ENCODE results near the gene STYXL2.

The STYXL2 gene

DNA sequence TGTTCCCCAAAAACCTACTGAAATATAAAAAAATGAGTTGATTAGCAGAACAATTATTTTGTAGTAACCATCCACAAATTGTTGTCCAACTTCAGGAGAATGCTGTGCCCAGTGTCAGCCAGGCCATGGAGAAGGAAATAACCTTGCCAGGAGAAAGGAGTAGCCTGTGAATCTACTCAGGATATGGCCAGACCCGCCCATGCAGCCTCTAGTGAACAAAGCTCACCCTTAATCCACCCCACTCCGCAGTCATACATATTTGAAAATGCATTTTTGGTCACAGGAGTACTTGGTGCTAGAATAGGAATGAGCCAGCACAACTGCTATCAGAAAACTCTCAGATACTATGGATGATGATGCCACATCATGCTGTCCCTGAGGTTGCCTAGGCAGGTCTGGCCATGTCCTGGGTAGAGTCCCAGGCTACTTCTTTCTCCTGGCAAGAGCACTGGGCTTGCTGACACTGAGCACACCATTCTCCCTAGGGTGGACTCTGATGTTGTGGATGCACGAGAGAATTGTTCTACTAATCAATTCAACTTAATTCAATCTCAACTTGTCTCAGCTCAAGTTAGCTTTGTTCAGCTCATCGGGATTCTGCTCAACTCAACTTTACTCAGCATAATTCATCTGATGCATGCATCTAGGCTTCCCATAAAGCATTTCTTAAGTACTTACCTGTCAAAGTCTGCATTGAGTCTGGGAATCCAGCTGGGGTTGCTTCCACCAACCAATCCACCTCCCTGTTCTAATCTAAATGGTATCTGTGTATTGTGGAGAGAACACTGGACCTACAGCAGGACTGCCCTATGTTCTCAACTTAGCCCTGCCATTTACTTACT, 18.2 kb downstream of the STYXL2 start:
- no peak for DNase-seq

DNA sequence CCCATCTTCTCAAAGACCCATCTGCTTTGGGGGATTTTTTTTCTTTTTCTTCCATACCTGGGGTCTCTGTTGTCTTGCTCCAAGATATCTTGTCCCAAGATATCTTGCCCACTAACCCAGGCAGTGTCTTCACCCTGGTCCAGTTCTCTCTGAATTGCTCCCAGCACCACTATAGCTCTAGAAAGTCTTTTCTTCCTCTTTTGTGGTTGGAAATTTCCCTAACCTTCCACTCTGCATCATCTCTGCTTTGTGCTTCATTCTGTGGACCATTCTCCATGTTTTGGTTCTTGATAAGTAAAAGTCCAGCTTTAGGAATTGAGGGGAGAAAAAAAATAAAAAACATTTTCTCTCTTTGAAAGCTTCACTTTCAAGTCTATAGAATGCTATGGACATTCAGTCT, 20.9 kb downstream of the STYXL2 start:
- DNase-seq, result no peak

DNA sequence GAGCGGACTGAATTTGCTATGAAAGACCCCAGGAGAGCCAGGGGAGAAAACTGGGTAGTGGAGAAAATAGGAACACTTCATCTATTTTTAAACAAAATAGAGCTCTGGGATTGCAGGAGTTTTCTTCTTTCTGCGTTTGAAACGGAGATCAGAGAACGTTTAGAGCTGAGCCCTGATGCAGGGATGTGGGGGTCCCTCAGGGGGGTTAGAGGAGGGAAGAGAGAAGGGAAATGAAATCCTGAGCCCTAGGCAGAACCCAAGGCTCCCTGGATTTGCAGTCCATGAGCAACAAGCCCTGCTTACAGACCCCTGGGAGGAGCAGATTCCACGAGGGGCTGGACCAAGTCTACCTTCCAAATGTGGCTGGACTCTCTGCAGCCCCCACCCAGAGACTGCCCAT, 21.8 kb downstream of the STYXL2 start:
- DNase-seq, result no peak

DNA sequence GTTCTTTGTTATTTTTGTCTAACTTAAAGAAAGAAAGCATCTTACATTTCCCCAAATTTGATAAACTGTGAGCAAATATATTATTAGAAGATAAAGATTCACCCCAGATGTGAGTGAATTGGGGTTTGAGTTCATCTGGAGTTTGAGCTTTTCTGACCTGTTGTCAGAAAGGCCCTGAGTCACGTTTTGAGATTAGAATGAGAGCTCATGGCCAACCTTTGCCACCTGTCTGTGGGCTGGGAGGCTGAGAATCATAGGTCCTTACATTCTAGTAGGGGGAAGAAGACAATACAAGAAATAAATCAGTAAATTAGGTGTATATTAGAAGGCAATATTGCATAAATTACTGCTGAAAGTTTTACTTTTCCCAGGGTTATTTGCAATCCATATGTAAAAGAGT, 22.3 kb downstream of the STYXL2 start:
- DNase-seq, result no peak

DNA sequence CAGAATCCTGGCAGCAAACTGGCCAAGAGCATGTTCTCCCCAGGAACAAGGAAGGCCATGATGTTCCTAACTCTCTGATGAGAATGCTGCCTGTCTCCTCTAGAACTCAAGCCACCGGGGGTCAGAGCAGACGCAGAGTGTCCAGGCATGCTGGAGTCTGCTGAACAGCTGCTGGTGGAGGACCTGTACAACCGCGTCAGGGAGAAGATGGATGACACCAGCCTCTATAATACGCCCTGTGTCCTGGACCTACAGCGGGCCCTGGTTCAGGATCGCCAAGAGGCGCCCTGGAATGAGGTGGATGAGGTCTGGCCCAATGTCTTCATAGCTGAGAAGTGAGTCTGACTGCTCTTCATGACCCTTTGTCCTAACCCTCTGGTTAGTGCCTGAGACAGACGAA, 23.4 kb downstream of the STYXL2 start:
- DNase-seq, result no peak

DNA sequence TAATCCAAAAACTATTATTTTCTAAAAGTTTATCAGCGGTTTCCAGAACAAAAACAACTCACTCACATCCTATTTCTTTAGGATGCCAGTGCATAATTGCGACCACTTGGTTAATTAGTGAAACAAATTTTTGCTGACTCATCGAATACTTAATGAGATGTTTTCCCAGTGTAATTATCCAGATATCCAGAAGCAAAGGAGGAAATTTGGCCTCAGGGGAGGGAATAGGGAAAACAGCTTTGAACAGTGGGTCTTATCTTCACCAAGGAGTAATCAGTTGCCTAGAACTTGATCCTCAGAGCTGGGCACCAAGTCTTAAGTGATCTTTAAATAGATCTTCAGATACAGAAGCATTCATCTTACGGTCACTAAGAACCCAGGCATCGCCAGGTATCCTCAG, 24.3 kb downstream of the STYXL2 start:
- DNase-seq, result no peak

DNA sequence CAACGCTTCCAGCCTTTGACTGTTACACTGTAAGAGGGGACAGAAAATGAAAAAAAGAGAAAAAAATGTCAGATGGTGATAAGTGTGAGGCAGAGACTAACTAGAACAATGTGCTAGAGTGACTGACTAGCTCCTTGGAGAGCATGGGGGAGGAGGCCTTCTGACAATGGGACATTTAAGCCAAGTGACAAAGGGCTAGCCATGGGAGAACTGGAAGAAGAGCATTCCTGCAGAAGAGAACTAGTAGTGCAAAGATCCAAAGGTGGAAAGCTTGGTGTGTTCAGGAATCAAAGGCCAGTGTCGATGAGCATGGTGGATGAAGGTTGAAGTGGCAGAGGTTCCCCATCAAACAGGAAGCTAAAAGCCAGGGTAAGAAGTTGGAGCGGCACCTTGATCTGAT, 25.8 kb downstream of the STYXL2 start:
- DNase-seq, result no peak

DNA sequence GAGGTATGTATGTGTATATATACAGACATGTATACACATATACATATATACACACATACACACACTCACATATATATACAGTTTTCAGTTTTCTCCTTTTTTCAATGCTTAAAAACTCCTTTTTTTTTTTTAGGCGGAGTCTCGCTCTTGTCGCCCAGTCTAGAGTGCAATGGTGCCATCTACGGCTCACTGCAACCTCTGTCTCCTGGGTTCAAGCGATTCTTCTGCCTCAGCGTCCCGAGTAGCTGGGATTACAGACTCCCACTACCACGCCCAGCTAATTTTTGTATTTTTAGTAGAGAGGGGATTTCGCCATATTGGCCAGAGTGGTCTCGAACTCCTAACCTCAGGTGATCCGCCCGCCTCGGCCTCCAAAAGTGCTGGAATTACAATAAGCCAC, 27.0 kb downstream of the STYXL2 start:
- DNase-seq, result no peak

DNA sequence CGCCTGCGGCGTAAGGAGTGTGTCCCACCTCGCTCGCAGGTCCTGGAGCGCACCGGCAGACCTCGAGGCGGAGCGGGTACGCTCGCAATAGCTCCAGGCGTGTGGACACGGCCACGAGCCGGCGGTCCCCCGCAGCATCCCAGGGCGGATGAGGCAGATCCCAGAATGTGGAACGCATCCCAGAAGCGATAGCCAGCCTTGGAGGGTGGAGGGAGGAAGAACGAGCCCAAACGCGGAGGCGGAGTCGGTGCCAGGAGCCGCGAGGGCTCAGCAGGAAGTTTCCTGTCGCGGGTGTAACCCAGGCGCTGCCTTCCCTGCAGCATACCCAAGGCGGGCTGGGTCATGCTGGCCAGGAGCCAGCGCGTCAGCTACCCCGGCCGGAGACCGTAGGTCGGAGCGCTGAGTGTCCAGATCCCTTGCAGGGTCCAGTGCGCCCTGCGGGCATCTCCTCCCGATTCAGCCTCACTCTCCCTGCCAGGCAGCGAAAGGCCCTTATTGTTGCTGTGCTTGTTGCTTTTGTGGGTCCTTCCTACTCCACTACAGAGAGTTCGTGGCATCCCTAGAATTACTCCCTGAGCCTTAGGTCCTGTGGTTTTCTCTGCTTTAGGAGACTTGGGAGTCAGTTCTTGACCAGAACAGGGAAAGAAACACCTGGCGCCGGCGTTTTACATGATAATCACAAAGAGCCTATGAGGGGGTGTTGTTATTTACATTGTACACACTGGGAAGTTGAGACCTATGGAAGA, 27.7 kb downstream of the STYXL2 start:
- DNase-seq, result peak; percentile 19

DNA sequence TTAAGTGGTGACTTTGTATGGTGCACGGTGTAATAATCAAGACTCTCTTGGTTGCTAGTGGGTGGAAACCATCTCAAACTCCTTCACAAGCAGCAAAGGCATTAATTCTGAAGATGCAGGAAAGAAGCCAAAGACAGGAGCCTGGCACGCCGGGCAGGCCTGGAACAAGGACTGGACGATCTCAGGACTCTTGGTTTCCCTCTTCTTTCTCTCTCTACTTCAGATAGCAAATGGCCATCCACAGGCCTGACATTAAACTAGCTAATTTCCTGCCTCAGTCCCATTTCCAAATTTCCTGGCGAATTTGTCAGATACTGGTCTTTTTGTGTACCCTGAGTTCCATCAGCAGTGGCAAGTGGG, 28.2 kb downstream of the STYXL2 start:
- no peak for DNase-seq

DNA sequence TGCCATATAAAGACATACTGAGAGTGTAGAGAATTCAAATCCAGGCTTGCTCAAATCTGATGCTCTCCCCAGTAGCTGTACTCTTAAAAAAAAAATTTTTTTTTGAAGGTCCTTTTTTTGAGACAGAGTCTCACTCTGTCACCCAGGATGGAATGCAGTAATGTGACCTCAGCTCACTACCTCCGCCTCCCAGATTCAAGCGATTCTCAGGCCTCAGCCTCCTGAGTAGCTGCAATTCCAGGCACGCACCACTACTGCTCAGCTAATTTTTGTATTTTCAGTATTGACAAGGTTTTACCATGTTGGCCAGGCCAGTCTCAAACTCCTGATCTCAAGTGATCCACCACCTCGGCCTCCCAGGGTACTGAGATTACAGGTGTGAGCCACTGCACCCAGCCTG, 28.7 kb downstream of the STYXL2 start:
- no peak for DNase-seq

DNA sequence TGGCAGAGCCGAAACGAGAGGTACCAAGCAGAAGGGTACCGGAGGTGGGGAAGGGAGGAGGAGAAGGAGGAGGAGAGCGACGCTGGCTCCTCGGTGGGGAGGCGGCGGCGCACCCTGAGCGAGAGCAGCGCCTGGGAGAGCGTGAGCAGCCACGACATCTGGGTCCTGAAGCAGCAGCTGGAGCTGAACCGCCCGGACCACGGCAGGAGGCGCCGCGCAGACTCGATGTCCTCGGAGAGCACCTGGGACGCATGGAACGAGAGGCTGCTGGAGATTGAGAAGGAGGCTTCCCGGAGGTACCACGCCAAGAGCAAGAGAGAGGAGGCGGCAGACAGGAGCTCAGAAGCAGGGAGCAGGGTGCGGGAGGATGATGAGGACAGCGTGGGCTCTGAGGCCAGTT, 32.4 kb downstream of the STYXL2 start:
- DNase-seq, result no peak

DNA sequence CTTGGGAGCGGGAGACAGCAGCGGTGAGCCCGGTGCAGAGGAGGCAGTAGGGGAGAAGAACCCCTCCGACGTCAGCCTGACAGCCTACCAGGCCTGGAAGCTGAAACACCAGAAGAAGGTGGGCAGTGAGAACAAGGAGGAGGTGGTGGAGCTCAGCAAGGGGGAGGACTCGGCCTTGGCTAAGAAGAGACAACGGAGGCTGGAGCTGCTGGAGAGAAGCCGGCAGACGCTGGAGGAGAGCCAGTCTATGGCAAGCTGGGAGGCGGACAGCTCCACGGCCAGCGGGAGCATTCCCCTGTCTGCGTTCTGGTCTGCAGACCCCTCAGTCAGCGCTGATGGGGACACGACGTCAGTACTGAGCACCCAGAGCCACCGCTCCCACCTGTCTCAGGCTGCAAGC, 32.9 kb downstream of the STYXL2 start:
- no peak for DNase-seq

DNA sequence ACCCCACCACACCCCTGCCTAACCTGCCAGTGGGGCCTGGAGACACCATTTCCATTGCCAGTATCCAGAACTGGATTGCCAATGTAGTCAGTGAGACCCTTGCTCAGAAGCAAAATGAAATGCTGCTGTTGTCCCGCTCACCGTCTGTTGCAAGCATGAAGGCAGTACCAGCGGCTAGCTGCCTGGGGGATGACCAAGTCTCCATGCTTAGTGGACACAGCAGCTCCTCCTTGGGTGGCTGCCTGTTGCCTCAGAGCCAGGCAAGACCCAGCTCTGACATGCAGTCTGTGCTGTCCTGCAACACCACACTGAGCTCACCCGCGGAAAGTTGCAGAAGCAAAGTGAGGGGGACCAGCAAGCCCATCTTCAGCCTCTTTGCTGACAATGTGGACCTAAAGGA, 33.4 kb downstream of the STYXL2 start:
- DNase-seq, result no peak

DNA sequence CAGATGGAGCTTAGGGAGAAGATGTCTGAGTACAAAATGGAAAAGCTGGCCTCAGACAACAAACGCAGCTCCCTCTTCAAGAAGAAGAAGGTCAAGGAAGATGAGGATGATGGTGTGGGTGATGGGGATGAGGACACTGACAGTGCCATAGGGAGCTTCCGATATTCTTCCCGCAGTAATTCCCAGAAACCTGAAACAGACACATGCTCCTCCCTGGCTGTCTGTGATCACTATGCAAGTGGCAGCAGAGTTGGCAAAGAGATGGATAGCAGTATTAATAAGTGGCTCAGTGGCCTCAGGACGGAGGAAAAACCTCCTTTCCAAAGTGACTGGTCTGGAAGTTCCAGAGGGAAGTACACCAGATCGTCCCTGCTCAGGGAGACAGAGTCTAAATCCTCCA, 33.8 kb downstream of the STYXL2 start:
- no peak for DNase-seq

DNA sequence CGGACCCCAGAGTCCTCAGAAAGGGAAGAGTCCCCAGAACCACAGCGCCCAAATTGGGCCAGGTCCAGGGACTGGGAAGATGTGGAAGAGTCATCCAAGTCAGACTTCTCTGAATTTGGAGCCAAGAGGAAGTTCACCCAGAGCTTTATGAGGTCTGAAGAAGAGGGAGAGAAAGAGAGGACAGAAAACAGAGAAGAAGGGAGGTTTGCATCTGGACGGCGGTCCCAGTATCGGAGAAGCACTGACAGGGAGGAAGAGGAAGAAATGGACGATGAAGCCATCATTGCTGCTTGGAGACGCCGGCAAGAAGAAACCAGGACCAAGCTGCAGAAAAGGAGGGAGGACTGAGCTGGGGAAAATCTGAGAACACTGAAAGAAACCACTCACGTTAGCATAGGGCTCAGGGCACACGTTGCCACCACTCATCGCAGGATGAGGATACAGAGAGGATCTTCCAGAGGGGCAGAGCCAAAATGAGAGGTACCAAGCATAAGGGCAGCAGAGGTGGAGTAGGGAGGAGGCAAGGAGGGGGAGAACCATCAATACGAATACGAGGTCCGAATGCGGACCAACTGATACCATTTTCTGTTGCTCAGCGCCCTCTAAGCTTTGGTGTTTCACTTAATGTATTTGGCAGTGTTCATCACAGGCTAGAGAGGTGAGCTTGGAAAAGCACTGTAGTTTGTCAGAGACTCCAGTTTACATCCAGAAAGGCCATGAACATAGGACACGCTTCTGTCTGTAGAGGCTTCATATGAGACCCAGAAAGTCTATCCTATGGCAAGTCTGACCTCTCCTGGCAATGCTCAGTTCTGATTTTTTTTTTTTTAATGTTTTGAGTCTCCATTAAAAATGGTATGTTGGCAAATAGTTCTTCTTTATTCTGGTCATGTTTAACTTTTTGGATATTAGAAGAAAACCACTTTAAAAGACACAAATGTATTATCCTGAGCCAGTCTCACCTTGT, 34.7 kb downstream of the STYXL2 start:
- no peak for DNase-seq

DNA sequence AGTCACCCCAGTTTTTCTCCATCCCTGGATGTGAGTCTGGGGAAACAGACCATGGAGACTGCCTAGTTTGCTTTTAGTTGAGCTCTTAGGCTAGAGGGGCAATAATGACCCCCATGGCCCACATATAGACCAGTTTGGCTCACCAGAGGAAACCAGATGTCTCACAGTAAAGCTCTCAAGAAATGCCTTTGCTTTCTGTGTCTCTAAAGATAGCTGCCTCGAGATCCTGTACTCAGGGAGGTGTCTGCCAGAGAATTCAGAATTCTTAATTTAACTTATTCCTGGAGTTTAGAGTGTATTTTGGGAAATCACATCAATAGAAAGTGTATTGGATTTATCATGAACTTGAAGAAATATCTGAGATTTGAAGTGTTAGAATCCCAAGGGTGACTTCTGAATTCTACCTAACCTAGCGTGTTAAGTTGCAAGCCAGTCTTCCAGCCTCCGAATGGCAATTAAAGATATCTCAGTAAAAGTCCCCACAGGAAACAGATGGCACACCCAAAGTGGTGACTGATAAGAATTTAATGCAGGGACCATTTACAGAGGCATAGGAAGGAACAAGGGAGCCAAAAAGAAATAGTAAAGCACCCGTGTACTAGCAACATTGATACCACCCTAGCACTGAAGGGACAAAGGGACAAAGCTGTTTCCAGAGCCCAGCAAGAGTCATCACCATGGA, 37.1 kb downstream of the STYXL2 start:
- DNase-seq, result no peak

DNA sequence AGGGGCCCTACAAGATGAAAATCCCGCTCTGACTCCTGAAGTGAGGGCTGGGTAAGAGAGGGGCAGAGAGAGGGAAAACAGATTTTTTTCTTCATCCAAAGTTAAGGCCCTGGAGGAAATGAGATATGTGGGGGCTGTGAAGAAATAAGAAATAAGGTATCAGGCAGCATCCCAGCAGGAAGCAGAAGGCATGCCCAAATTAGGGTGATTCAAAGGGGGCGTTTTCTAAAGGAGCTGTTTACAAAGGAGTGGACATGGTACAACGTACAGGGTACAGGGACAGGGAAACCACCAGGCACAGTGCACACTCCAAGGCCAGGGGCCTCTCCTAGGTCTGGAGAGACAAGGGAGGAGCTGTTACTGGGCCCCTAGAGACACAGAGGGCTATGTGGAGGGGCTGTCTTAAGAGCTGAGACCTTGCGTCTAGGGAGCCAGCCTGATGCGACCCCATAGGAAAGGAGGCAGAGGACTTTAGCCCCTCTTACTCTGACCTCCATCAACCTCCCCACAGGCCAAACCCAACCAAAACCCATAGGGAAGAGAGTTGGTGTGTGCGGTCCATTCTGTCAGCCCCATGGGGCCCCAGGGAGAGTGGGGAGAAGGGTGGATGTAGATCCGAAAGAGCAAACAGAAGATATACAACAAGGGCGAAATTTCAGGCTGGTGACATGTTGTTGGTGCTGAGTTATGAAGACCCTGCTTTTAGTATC, 38.6 kb downstream of the STYXL2 start:
- no peak for DNase-seq

DNA sequence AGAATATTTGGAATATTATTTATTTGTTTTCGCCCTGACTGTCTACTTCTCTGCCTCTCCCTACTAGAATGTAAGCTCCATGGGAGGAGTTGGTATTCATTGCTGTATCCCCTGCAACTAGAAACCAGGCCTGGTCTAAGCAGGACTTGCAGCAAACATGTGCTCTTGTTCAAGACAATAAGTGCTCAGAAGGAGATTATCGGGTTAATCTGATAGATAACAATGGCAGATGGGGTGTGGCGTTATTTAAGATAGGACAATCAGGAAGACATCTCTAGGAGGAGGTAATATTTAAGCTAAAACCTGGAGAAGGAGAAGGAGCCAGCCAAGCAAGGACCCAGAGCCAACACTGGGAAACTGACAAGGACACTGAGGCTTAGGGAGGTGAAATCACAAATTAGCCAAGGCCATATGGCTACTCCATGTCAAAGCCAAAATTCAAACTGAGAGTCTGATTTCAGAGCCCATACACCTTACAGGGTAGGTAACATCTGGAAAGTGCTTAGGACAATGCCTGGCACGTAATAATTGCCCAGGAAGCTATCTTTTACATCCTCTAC, 41.5 kb downstream of the STYXL2 start:
- no peak for DNase-seq

DNA sequence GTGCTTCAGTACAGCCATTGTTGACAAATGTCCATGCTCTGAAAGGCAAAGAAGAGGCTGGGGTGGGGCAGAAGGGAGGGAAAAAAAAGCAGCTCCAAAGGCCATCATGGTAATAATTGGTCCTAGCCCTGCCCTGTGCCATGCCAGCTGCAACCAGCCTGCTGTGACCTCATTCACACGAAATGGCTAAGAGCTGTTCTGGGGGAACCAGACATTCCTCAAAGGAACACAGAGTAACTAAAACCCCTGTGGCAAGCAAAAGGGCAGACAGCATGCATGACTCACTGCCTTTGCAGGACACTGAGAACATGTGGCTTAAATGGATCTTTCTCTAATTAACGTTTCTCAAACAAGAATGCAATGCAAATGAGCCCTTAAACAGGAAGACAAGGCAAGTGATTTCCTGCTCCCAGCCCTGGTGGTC, 42.3 kb downstream of the STYXL2 start:
- no peak for DNase-seq

DNA sequence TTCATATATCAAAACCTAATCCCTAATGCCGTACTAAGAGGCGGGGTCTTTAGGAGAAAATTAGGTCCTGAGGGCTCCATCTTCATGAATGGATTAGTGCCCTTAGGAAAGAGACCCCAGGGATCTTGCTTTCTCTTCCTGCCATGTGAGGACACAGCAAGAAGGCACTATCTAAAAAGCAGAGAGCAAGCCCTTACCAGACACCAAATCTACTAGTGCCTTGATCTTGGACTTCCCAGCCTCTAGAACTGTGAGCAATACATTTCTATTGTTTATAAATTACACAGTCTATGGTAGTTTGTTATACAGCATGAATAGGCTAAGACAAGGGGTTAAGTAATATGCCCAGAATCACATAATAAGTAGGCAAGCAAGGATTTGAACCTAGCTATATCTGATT, 42.9 kb downstream of the STYXL2 start:
- no peak for DNase-seq

DNA sequence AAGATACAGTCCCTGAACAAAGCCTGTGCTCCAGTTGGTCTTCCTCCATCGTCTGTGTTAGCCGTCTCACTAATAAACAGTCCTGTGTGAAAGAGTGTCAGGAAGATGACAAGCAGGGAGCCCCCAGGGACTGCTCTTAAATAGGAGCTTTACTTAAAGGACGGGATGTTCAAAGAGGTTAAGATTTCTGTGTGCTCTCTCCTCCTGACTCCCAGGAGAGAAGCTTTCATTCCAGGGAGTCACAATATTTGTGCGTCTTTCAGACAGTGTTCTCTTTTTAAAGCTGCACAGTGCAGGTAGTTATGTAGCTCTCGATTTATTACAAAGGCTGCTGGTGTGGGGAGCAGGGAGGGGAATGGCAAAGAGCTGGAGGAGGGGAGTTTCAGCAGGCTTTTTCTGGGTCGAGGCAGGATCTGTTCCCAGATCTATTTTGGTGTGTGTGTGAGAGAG, 43.5 kb downstream of the STYXL2 start:
- no peak for DNase-seq
